Measurements from ENCODE around the gene FANCC. TPM values are rescaled to one million over a fixed set of nuclear protein-coding genes. Genes with fewer than 3 reads are reported as not detected.

FANCC gene
- total RNA-seq, 1 experiment from 2014 or later, result 44.7 TPM

DNA sequence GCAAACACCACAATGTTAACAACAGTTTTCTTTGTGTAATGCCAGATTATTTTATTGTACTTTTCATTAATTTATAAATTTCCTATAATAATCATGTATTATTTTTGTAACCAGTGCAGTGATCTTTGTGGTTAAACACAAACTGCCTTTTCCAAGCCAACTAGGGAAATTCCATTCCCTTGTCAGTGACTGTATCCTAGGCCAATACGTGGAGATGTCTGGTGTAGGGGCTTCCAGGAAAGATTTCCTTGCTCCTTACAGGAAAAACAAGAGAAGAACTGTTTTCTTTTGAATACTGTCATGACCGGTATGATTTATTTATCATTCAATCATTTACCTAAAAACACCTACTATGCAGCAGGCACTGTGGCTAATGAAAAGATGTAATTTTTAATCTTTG, 31.4 kb downstream of the FANCC start:
- Histone ChIP-seq H3K36me3 (ENCODE audit: low read depth) (no peaks in the 10 kb centered on the region), H3K4me3 (no peak overlapping the region), H3K9me3 (ENCODE audit: insufficient read depth, low read depth) (no peaks in the 10 kb centered on the region; the same call in 1 of the 2 replicates), H3K9me2 (ENCODE audit: insufficient read depth) (no peaks in the 10 kb centered on the region), H2AFZ (no peak overlapping the region), H4K20me1 (ENCODE audit: insufficient read depth) (no peaks in the 10 kb centered on the region; the same call in 1 of the 2 replicates), H3K79me2 (ENCODE audit: low read depth) (no peaks in the 10 kb centered on the region; the same call in 1 of the 2 replicates), H3F3A (ENCODE audit: insufficient read depth, low read depth) (peaks cover 10% of the 10 kb centered on the region; the same call in 1 of the 2 replicates), H3K4me1 (replicated peaks; ENCODE audit: insufficient read depth) (peaks cover 14% of the 10 kb centered on the region), H3K27me3 (ENCODE audit: insufficient read depth, low read depth) (no peaks in the 10 kb centered on the region), H3K27ac (no peak overlapping the region), H3K4me2 (no peak overlapping the region)
- no peak for TF ChIP-seq EZH2 (IDR thresholded peaks at IDR 0.05; ENCODE audit: low read depth)
- TF ChIP-seq CTCF (conservative IDR thresholded peaks at IDR 0.05), result no peak
- POLR2A ChIA-PET (ENCODE audit: unreplicated experiment), result no interaction called here
- CTCF ChIA-PET, result no interaction called here
- intact Hi-C loops (cut with micrococcal nuclease; ENCODE audit: unreplicated experiment), result no loop called here
- no TSS peak for BruUV-seq (replicated peaks)
- DNase-seq, result no peak

DNA sequence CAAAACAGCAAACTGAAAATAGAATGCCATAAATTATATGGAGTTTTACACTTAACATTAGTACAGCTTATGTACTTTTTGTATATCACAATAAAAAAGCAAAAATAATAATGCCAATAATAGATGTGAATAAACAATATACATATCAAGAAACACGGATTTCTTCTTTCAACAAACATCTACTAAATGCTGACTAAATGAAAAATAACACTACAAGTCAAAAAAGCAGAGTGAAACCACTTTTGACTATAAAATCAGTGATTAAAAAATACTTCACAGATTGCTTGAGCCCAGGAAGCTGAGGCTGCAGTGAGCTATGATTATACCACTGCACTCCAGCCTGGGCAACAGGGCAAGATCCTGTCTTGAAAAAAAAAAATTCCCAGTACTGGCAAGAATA, 32.2 kb downstream of the FANCC start:
- TF ChIP-seq CTCF (conservative IDR thresholded peaks at IDR 0.05) (no peak), EZH2 (IDR thresholded peaks at IDR 0.05; ENCODE audit: low read depth) (no peak)
- Histone ChIP-seq H3K4me2 (no peak overlapping the region), H2AFZ (no peak overlapping the region), H3K27me3 (ENCODE audit: insufficient read depth, low read depth) (no peaks in the 10 kb centered on the region), H3K27ac (no peak overlapping the region), H3K4me3 (no peak overlapping the region), H3F3A (ENCODE audit: insufficient read depth, low read depth) (peaks cover 10% of the 10 kb centered on the region; the same call in 1 of the 2 replicates), H4K20me1 (ENCODE audit: insufficient read depth) (no peaks in the 10 kb centered on the region; the same call in 1 of the 2 replicates), H3K79me2 (ENCODE audit: low read depth) (no peaks in the 10 kb centered on the region; the same call in 1 of the 2 replicates), H3K9me2 (ENCODE audit: insufficient read depth) (no peaks in the 10 kb centered on the region), H3K9me3 (ENCODE audit: insufficient read depth, low read depth) (peaks cover 8% of the 10 kb centered on the region; the same call in 1 of the 2 replicates), H3K36me3 (ENCODE audit: low read depth) (no peaks in the 10 kb centered on the region), H3K4me1 (replicated peaks; ENCODE audit: insufficient read depth) (peaks cover 14% of the 10 kb centered on the region)
- DNase-seq, result no peak
- BruUV-seq (replicated peaks), result no TSS peak
- CTCF ChIA-PET, result interaction anchor here (0.6 kb wide), 1 partner anchor 960 kb away, joined by 3 read pairs; no protein-coding TSS in a partner anchor
- POLR2A ChIA-PET (ENCODE audit: unreplicated experiment), result no interaction called here
- intact Hi-C loops (cut with micrococcal nuclease; ENCODE audit: unreplicated experiment), result no loop called here

DNA sequence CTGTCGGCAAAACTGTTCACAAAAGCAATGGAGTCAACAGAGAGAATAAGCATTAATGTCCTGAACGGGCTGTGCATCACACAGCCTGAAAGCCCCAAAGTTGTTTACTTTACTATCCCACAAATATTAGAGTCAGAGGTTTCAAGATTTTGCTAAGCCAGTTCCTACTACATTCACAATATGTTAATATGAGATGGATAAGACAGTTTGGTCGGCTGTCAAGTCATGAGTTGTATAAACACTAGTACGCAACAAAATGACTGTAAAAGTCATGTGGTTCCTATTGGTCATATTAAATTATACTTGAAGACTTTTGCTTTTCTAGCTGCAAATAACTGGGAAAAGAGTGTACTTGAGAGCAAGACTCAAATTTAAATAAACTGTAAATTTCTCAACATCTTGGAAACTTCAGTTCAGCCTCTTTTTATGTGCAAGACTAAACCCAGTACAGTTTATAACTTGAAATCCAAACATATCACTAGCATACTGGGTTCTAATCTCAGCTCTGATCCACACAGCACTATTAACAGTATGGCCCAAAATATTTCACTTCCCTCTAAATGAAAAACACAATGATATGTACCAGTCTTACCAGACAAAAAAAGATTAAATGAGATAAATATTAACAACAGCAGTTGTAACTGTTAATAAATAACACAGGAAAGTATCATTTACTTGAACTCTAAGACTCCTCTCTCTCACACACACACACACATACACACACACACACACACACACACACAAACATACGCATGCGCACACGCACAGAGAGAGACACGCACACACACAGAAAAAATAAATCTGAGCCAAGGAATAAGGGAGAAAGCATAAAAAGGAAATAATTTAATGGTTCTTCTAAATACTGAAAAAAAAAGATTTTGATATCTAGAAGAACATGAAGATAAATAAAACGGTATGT, 33.1 kb downstream of the FANCC start:
- ChIA-PET POLR2A (ENCODE audit: unreplicated experiment) (no interaction called here), CTCF (no interaction called here)
- TF ChIP-seq CTCF (conservative IDR thresholded peaks at IDR 0.05) (no peak), EZH2 (IDR thresholded peaks at IDR 0.05; ENCODE audit: low read depth) (no peak)
- Histone ChIP-seq H3K36me3 (ENCODE audit: low read depth) (no peaks in the 10 kb centered on the region), H3K27me3 (ENCODE audit: insufficient read depth, low read depth) (no peaks in the 10 kb centered on the region), H2AFZ (no peak overlapping the region), H4K20me1 (ENCODE audit: insufficient read depth) (no peaks in the 10 kb centered on the region; the same call in 1 of the 2 replicates), H3F3A (ENCODE audit: insufficient read depth, low read depth) (peaks cover 10% of the 10 kb centered on the region; the same call in 1 of the 2 replicates), H3K27ac (peak overlapping the region; percentile 37), H3K9me2 (ENCODE audit: insufficient read depth) (no peaks in the 10 kb centered on the region), H3K9me3 (ENCODE audit: insufficient read depth, low read depth) (peaks cover 12% of the 10 kb centered on the region; the same call in 1 of the 2 replicates), H3K4me1 (replicated peaks; ENCODE audit: insufficient read depth) (peaks cover 14% of the 10 kb centered on the region), H3K79me2 (ENCODE audit: low read depth) (no peaks in the 10 kb centered on the region; the same call in 1 of the 2 replicates), H3K4me3 (no peak overlapping the region), H3K4me2 (peak overlapping the region; percentile 34)
- no TSS peak for BruUV-seq (replicated peaks)
- DNase-seq, result peak in 1 of 2 experiments; percentile 52
- intact Hi-C loops (cut with micrococcal nuclease; ENCODE audit: unreplicated experiment), result no loop called here
